Smooth muscle cell of bladder (primary cell): ENCODE measurements around the gene HAND1. TPM values are rescaled to one million over a fixed set of nuclear protein-coding genes. Genes with fewer than 3 reads are reported as not detected.

Experiments
- total RNA-seq: library from RNA; depleted of rRNA; stranded (reverse); fragments of >200 nt; gene quantifications from 2 replicates; pipeline ENCODE4 v1.2.3, GENCODE V29; 2014

The HAND1 gene
- total RNA-seq = not detected in 2 replicates

GRCh38 chr5:154478224-154478565, at the start of gene HAND1:
Gene HAND1, minus strand, starts transcription at chr5:154478227. Its CDS starts 219 bp downstream, at chr5:154478008.

GRCh38 chr5:154445422-154446194, 32.4 kb downstream of the HAND1 start, which contains the start of gene SAP30L:
Gene SAP30L, plus strand, starts transcription at chr5:154445997. Its CDS starts 608 bp downstream, at chr5:154446605.

Other genes with a start within 250 kb of the HAND1 start
- gene SAP30L, start 32.2 kb downstream of the HAND1 start, total RNA-seq = 22.6 and 29.7 TPM in 2 replicates